Ishikawa (cell line): Measurements from ENCODE around the gene KEL.

ENCODE experiments used
- CREB1 ChIP-seq: IDR thresholded peaks from 2 replicates; pipeline ENCODE4 v1.6.1; 2012; ENCODE audit warnings: low read depth
- REST ChIP-seq: IDR thresholded peaks from 2 replicates; pipeline ENCODE4 v1.6.1; 2012; ENCODE audit warnings: low read depth, mild to moderate bottlenecking
- TAF1 ChIP-seq: IDR thresholded peaks from 2 replicates; pipeline ENCODE4 v1.6.1; 2012; ENCODE audit warnings: low read depth, mild to moderate bottlenecking
- TCF12 ChIP-seq: IDR thresholded peaks from 2 replicates; pipeline ENCODE4 v1.6.1; 2012; ENCODE audit warnings: low read depth

GRCh38 chr7:142934056-142934455 lies 28.1 kb downstream of the KEL start:
- no peak for TF ChIP-seq CREB1
- no peak for TF ChIP-seq REST
- no peak for TF ChIP-seq TAF1
- no peak for TF ChIP-seq TCF12
